ENCODE data around the gene ACER2.

DNA sequence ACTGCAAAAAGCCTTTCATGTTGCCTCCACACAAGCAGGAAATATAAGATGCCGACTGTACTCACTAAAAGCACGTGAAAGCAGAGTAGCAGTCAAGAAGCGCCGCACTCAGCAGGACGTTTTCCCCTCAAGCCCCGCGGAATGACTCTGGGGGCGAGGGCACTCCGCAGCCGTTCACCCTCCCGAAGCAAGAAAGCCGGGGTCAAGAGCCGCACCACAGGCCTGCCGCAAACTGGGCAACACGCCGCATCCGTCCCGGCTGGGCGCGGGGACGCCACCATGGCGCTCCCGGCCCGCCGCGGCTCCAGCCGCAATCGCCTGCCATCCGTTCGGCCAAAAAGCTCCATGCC is 29.1 kb upstream of the ACER2 start:
- TF ChIP-seq, protein P1, sequence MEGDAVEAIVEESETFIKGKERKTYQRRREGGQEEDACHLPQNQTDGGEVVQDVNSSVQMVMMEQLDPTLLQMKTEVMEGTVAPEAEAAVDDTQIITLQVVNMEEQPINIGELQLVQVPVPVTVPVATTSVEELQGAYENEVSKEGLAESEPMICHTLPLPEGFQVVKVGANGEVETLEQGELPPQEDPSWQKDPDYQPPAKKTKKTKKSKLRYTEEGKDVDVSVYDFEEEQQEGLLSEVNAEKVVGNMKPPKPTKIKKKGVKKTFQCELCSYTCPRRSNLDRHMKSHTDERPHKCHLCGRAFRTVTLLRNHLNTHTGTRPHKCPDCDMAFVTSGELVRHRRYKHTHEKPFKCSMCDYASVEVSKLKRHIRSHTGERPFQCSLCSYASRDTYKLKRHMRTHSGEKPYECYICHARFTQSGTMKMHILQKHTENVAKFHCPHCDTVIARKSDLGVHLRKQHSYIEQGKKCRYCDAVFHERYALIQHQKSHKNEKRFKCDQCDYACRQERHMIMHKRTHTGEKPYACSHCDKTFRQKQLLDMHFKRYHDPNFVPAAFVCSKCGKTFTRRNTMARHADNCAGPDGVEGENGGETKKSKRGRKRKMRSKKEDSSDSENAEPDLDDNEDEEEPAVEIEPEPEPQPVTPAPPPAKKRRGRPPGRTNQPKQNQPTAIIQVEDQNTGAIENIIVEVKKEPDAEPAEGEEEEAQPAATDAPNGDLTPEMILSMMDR (IDR thresholded peaks at IDR 0.05), result no peak
- no peak for TF ChIP-seq POLR2A (IDR thresholded peaks at IDR 0.05; ENCODE audit: low read depth)

Measured in esophagus muscularis mucosa (tissue), 3 donors.